ENCODE data around the gene SP1. TPM values are rescaled to one million over a fixed set of nuclear protein-coding genes. Genes with fewer than 3 reads are reported as not detected.
"Not testable (repeated sequence)": the region's sequence is repeated elsewhere in the genome, so short reads cannot be mapped to it uniquely, and the experiment has no call there.

Gene SP1
- total RNA-seq, 1 experiment from 2014 or later, result 76.8 TPM

GRCh38 chr12:53374277-53374676 is 5.7 kb upstream of the SP1 start:
- not testable (repeated sequence) for H3K23me2 ChIP-seq (ENCODE audit: insufficient read length, low read depth, low read length, poor library complexity, severe bottlenecking); H3K27ac ChIP-seq (ENCODE audit: insufficient read length, low read depth, low read length)

More at GRCh38 chr12:53374277-53374676, 5.7 kb upstream of the SP1 start:
- H2BK20ac ChIP-seq (ENCODE audit: low read depth, low read length, poor library complexity, severe bottlenecking); H3K27me3 Mint-ChIP-seq (ENCODE audit: low read depth); H2BK12ac ChIP-seq (ENCODE audit: insufficient read length, low read depth, low read length); H2BK120ac ChIP-seq (ENCODE audit: low read depth, low read length, poor library complexity, severe bottlenecking); H3K4me2 ChIP-seq (ENCODE audit: insufficient read depth, insufficient read length, low read length); H3K4me3 Mint-ChIP-seq; H3K27me3 ChIP-seq (ENCODE audit: insufficient read depth, low read length); H3K4ac ChIP-seq (ENCODE audit: low read depth, low read length); H3K18ac ChIP-seq (ENCODE audit: insufficient read length, low read depth, low read length); H3K14ac ChIP-seq (ENCODE audit: insufficient read depth, low read length); DNase-seq; H4K8ac ChIP-seq (replicated peaks; ENCODE audit: insufficient read length, low read depth, low read length); H4K20me1 ChIP-seq (ENCODE audit: control insufficient read depth, insufficient read depth, insufficient read length); H2BK15ac ChIP-seq (ENCODE audit: low read depth, low read length); H3K79me1 ChIP-seq (ENCODE audit: insufficient read depth, low read depth, low read length, poor library complexity, severe bottlenecking); H4K5ac ChIP-seq (ENCODE audit: insufficient read length, low read depth, low read length); H2AK5ac ChIP-seq (ENCODE audit: insufficient read length, low read length); H3K4me1 ChIP-seq (ENCODE audit: insufficient read depth, low read length); H2BK5ac ChIP-seq (ENCODE audit: insufficient read length, low read length); H3K9ac ChIP-seq (ENCODE audit: extremely low read depth, insufficient read length, low read length); H2AFZ ChIP-seq (ENCODE audit: low read length); H3K9me3 ChIP-seq (ENCODE audit: control insufficient read depth, low read depth, low read length); H3T11ph ChIP-seq (ENCODE audit: low read length); H3K79me2 ChIP-seq (ENCODE audit: insufficient read depth, low read length); H3K23ac ChIP-seq (ENCODE audit: insufficient read length, low read depth, low read length); H3K56ac ChIP-seq (ENCODE audit: insufficient read length, low read depth, low read length); H3K27ac Mint-ChIP-seq; H4K91ac ChIP-seq (ENCODE audit: insufficient read length, low read depth, low read length); H3K9me3 Mint-ChIP-seq; H3K36me3 Mint-ChIP-seq (ENCODE audit: insufficient read depth in 1 of 3, low read depth in 3 of 3): not testable (repeated sequence)
- peaks cover 19 to 21% of the 10 kb centered on the region in 2 experiments for H3K4me1 Mint-ChIP-seq
- no CpG with 5 or more reads among the region's 14 CpGs for WGBS (ENCODE audit: extremely low coverage, insufficient read length, low lambda C conversion rate)

Data from H9 (cell line).